DOHH2 (cell line): Measurements from ENCODE around the gene TNRC6C.
"Not testable (repeated sequence)": the region's sequence is repeated elsewhere in the genome, so short reads cannot be mapped to it uniquely, and the experiment has no call there.

Experiments
- H3F3A ChIP-seq: fragments of 200-600 bp; sonication (generic), shearing (Covaris generic); 2 replicates; pipeline ENCODE4 v1.6.0; 2016; ENCODE audit warnings: antibody characterized with exemption, mild to moderate bottlenecking; ENCODE audit not compliant: control insufficient read depth, insufficient read depth
- H3K27ac ChIP-seq: fragments of 200-600 bp; sonication (generic); 2 replicates; pipeline ENCODE4 v1.5.1; 2014; ENCODE audit warnings: low read depth, mild to moderate bottlenecking, low read length, moderate library complexity
- H3K27me3 ChIP-seq: fragments of 200-600 bp; sonication (generic); 2 replicates; pipeline ENCODE4 v1.6.1; 2014; ENCODE audit warnings: mild to moderate bottlenecking, low read length, mixed read lengths; ENCODE audit not compliant: control insufficient read depth
- H3K36me3 ChIP-seq: fragments of 200-600 bp; sonication (generic); 2 replicates; pipeline ENCODE4 v1.6.1; 2014; ENCODE audit warnings: mild to moderate bottlenecking, low read length, moderate library complexity, mixed read lengths; ENCODE audit not compliant: control insufficient read depth
- H3K4me1 ChIP-seq: fragments of 200-600 bp; sonication (generic); 2 replicates; pipeline ENCODE4 v1.6.1; 2014; ENCODE audit warnings: mild to moderate bottlenecking, low read length, mixed read lengths; ENCODE audit not compliant: control insufficient read depth
- H3K4me2 ChIP-seq: fragments of 200-600 bp; sonication (generic); 2 replicates; pipeline ENCODE4 v1.6.0; 2014; ENCODE audit warnings: mild to moderate bottlenecking, low read length, moderate library complexity
- H3K4me3 ChIP-seq: fragments of 200-600 bp; sonication (generic); 2 replicates; pipeline ENCODE4 v1.5.1; 2014; ENCODE audit warnings: mild to moderate bottlenecking, low read length, mixed read lengths
- H3K79me2 ChIP-seq: fragments of 200-600 bp; sonication (generic); 2 replicates; pipeline ENCODE4 v1.6.1; 2014; ENCODE audit warnings: mild to moderate bottlenecking, low read length, mixed read lengths; ENCODE audit not compliant: control insufficient read depth
- H3K9me2 ChIP-seq: fragments of 200-600 bp; sonication (generic); replicated peaks from 2 replicates; pipeline ENCODE4 v1.6.1; 2014; ENCODE audit warnings: mild to moderate bottlenecking, low read length, mixed read lengths; ENCODE audit not compliant: control insufficient read depth
- H3K9me3 ChIP-seq: fragments of 200-600 bp; sonication (generic); 2 replicates; pipeline ENCODE4 v1.6.1; 2014; ENCODE audit warnings: antibody characterized with exemption, low read length, mixed read lengths; ENCODE audit not compliant: control insufficient read depth, insufficient read depth
- H4K20me1 ChIP-seq: fragments of 200-600 bp; sonication (generic); 2 replicates; pipeline ENCODE4 v1.6.0; 2014; ENCODE audit warnings: low read depth, mild to moderate bottlenecking, antibody characterized with exemption, low read length, moderate library complexity; ENCODE audit not compliant: control insufficient read depth, insufficient read depth
- CTCF ChIP-seq: fragments of 200-600 bp; sonication (generic); IDR thresholded peaks from one replicate; pipeline ENCODE4 v1.5.1; 2014; ENCODE audit warnings: antibody characterized with exemption, mild to moderate bottlenecking, low read depth, low read length; ENCODE audit not compliant: poor library complexity, severe bottlenecking
- EZH2phosphoT487 ChIP-seq: fragments of 200-600 bp; sonication (generic); IDR thresholded peaks from 2 replicates; pipeline ENCODE4 v1.6.1; 2017; ENCODE audit warnings: borderline replicate concordance, mild to moderate bottlenecking, antibody characterized with exemption, low read length, moderate library complexity, mixed read lengths

The TNRC6C gene

GRCh38 chr17:77965352-77965751 lies 6.8 kb downstream of the TNRC6C start:
- no peak overlapping the region for H3K4me2 ChIP-seq
- peaks cover 28% of the 10 kb centered on the region for H3K4me1 ChIP-seq
- no peak overlapping the region for H3K27ac ChIP-seq
- peaks cover 29% of the 10 kb centered on the region for H4K20me1 ChIP-seq
- H3K9me2 ChIP-seq = no peaks in the 10 kb centered on the region
- H3K79me2 ChIP-seq = peaks cover 96% of the 10 kb centered on the region
- H3K27me3 ChIP-seq = no peaks in the 10 kb centered on the region
- no peaks in the 10 kb centered on the region for H3K9me3 ChIP-seq
- no peak overlapping the region for H3K4me3 ChIP-seq
- TF ChIP-seq CTCF = no peak
- no peak for TF ChIP-seq EZH2phosphoT487
- 0 out of 2 replicates have a peak, but pooled peaks cover 7% of the 10 kb centered on the region for H3F3A ChIP-seq
- no peaks in the 10 kb centered on the region for H3K36me3 ChIP-seq

- Histone ChIP-seq H3K36me3 (no peaks in the 10 kb centered on the region), H3K9me2 (no peaks in the 10 kb centered on the region), H3F3A (0 out of 2 replicates have a peak, but pooled peaks cover 7% of the 10 kb centered on the region), H3K79me2 (peaks cover 93% of the 10 kb centered on the region), H4K20me1 (peaks cover 29% of the 10 kb centered on the region; the same call in 1 of the 2 replicates), H3K27me3 (no peaks in the 10 kb centered on the region), H3K9me3 (no peaks in the 10 kb centered on the region), H3K4me3 (no peak overlapping the region), H3K4me2 (no peak overlapping the region), H3K4me1 (peaks cover 21% of the 10 kb centered on the region), H3K27ac (no peak overlapping the region)
- TF ChIP-seq CTCF = no peak
- no peak for TF ChIP-seq EZH2phosphoT487
These were observed 8.0 kb downstream of the TNRC6C start for GRCh38 chr17:77966476-77966875.

GRCh38 chr17:77968788-77969187 lies 10.3 kb downstream of the TNRC6C start:
- no peak overlapping the region for H3K4me2 ChIP-seq
- H3K9me3 ChIP-seq = no peaks in the 10 kb centered on the region
- H4K20me1 ChIP-seq = peaks cover 18% of the 10 kb centered on the region; the same call in 1 of the 2 replicates
- no peaks in the 10 kb centered on the region for H3K27me3 ChIP-seq
- no peaks in the 10 kb centered on the region for H3K9me2 ChIP-seq
- TF ChIP-seq CTCF (no peak), EZH2phosphoT487 (no peak)
- H3K27ac ChIP-seq = no peak overlapping the region
- no peaks in the 10 kb centered on the region for H3K36me3 ChIP-seq
- peaks cover under 1% of the 10 kb centered on the region; the same call in 1 of the 2 replicates for H3K4me1 ChIP-seq
- H3K4me3 ChIP-seq = no peak overlapping the region
- H3F3A ChIP-seq = no peaks in the 10 kb centered on the region
- H3K79me2 ChIP-seq = peaks cover 82% of the 10 kb centered on the region

- H3K79me2 ChIP-seq = peaks cover 57% of the 10 kb centered on the region
- not testable (repeated sequence) for H3K36me3 ChIP-seq, H4K20me1 ChIP-seq, H3F3A ChIP-seq, H3K9me2 ChIP-seq, H3K4me1 ChIP-seq, H3K27me3 ChIP-seq, H3K4me3 ChIP-seq, H3K9me3 ChIP-seq, H3K27ac ChIP-seq, H3K4me2 ChIP-seq
These were observed 13.8 kb downstream of the TNRC6C start for GRCh38 chr17:77972271-77972670.
